ENCODE measurements around the gene NUTF2. TPM values are rescaled to one million over a fixed set of nuclear protein-coding genes. Genes with fewer than 3 reads are reported as not detected.
A peak's percentile ranks its signal among the peaks of the same experiment; 100 is the strongest.

Gene NUTF2
- total RNA-seq, 4 donors from 2014 or later = 31.6 to 153 (median 58.4) TPM

DNA sequence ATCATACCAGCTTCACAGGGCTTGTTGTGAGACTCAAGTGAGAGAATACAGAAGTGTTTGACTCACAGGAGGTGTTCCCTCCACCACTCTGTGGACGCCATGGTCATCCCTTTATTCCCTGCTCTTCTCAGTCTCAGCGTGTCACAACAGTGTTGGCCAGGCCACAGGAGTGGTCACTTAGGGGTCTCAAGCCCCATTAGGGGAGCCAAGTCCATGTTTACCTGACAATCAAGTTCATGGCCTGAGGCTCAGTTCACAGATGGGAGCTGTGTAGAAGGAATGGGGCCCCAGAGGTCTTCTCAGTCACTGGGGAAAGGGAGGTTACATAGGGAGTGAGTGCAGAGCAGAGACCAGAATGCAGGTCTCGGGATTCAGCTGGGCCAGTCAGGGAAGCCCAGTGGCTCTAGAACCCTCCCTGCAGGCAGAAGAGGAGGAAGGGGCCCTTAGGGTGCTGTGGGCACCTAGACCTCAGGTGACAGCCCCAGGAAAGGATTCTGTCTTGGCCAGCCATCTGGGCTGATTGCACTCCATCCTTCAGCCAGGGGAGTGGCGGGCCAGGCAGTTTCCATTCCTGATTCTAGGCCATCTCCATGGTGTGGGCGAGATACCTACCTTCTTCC is 10.3 kb downstream of the NUTF2 start:
- TF ChIP-seq, protein P1, sequence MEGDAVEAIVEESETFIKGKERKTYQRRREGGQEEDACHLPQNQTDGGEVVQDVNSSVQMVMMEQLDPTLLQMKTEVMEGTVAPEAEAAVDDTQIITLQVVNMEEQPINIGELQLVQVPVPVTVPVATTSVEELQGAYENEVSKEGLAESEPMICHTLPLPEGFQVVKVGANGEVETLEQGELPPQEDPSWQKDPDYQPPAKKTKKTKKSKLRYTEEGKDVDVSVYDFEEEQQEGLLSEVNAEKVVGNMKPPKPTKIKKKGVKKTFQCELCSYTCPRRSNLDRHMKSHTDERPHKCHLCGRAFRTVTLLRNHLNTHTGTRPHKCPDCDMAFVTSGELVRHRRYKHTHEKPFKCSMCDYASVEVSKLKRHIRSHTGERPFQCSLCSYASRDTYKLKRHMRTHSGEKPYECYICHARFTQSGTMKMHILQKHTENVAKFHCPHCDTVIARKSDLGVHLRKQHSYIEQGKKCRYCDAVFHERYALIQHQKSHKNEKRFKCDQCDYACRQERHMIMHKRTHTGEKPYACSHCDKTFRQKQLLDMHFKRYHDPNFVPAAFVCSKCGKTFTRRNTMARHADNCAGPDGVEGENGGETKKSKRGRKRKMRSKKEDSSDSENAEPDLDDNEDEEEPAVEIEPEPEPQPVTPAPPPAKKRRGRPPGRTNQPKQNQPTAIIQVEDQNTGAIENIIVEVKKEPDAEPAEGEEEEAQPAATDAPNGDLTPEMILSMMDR (IDR thresholded peaks at IDR 0.05) = no peak
- no peak for TF ChIP-seq POLR2A (IDR thresholded peaks at IDR 0.05)
- peak overlapping the region in 2 of 3 donors; percentile 13 to 51 for H3K27ac ChIP-seq
- H3K9me3 ChIP-seq = no peaks in the 10 kb centered on the region
- H3K36me3 ChIP-seq = no peaks in the 10 kb centered on the region
- no peaks in the 10 kb centered on the region for H3K27me3 ChIP-seq
- DNase-seq = no peak
- intact Hi-C loops (cut with DNase I) = no loop called here
- no peak overlapping the region for H3K4me3 ChIP-seq (replicated peaks in 1 of 3)
- 94 to 97% methylated on average over 5 of the region's 5 CpGs for WGBS, 2 donors
- peaks cover 14 to 53% of the 10 kb centered on the region in 2 donors for H3K4me1 ChIP-seq

DNA sequence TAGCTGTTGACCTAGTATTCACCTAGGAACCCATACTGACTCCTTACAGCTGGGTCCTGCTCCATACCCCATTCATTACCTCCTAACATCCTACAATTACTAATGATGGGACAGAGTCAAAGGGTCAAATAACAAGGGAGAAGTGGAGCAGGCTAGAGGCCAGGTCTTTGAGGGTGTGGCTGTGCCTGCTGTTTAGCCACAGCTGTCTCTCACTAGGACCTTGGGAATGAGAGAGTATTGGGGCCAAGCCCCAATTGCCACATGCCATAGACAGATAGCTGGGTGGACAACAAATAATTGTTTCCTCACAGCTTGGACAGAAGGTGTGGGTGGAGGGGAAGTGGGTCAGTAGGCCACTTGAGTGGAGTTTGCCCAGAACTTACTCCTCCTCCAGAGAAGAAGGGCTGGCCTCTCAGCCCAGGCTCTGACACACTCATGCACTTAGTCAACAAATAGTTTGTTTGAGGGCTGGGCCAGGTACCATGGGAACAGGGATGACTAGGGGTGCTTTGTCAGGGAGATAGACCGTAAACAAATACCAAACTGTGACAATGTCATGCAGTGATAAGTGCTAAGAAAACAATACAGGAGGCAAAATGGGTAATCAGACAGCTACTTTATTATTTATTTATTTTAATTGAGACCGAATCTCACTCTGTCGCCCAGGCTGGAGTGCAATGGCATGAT is 11.0 kb downstream of the NUTF2 start:
- Histone ChIP-seq H3K9me3 (no peaks in the 10 kb centered on the region), H3K27me3 (no peaks in the 10 kb centered on the region), H3K4me3 (replicated peaks in 1 of 3) (no peak overlapping the region), H3K4me1 (peaks cover 14 to 57% of the 10 kb centered on the region in 2 donors), H3K36me3 (no peaks in the 10 kb centered on the region), H3K27ac (peak overlapping the region; percentile 51 to 68 (median 64))
- WGBS, 2 donors = 28 to 44% methylated on average over 3 of the region's 3 CpGs
- intact Hi-C loops (cut with DNase I) = no loop called here
- DNase-seq = peak; percentile 84 to 86
- TF ChIP-seq, protein P1 (IDR thresholded peaks at IDR 0.05) = no peak
- no peak for TF ChIP-seq POLR2A (IDR thresholded peaks at IDR 0.05)

DNA sequence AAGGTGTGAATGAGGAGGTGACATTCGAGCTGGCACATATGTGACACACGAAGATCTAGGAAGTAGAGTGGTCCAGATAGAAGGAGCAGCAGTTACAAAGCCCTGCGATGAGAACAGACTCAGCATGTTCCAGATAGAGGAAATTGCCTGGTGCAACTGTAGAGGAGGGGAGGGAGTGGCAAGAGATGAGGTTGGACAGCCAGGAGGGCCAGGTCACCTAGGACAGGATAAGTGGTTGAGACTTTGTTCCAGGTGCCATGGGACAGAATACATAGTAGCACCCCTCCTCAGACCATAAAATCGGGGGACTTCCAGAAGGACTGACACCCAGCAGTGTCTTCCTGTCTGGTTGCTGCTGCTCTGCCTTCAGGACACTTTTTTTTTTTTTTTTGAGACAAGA is 11.8 kb downstream of the NUTF2 start:
- H3K9me3 ChIP-seq = no peaks in the 10 kb centered on the region
- H3K27ac ChIP-seq = peak overlapping the region; percentile 51 to 68 (median 64)
- H3K4me1 ChIP-seq = peaks cover 14 to 65% of the 10 kb centered on the region in 2 donors
- intact Hi-C loops (cut with DNase I) = no loop called here
- TF ChIP-seq POLR2A (IDR thresholded peaks at IDR 0.05) = no peak
- TF ChIP-seq, protein P1 (IDR thresholded peaks at IDR 0.05) = no peak
- DNase-seq = no peak
- H3K36me3 ChIP-seq = no peaks in the 10 kb centered on the region
- no peaks in the 10 kb centered on the region for H3K27me3 ChIP-seq
- no peak overlapping the region for H3K4me3 ChIP-seq (replicated peaks in 1 of 3)
- WGBS, 2 donors = 74 to 77% methylated on average over 4 of the region's 4 CpGs

DNA sequence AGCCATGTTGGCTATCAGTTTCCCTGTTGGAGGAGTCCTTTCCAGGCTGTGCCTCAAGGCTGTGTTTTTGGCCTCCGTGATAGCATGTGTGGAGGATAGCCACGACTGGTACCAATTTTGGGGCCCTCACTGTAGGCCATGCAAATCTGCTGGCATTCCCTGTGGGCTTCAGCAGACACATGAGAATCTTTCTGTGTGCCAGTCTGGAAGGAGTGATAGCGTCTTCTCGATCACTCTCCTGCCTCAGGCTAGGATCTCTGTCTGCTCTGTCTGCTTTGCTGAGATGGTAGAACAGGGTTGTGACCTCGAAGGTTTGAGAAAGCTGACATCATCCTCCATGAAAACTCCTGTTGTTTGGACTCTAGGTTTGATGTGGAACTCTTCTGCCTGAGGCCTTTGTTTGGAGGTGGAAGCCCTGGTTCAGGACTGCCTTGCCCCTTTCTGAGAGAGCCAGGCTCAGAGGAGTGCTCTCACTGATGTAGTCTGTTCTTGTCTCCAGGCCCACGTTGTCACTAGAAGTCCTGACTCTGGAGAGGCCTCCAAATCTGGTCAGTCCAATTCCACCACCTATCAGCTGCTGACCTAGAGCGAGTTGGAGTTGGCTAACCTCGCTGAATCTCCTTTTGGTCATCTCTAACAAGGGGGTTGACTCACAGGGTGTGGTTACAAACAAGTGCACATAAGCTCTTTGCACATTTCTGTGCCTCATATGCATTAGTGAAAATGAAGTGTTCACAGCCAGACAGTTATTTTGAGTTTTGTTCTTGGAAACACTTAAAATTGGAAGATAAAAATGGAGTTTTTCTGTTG is 14.1 kb downstream of the NUTF2 start:
- H3K9me3 ChIP-seq = no peaks in the 10 kb centered on the region
- no peak overlapping the region for H3K4me3 ChIP-seq (replicated peaks in 1 of 3)
- no peaks in the 10 kb centered on the region for H3K27me3 ChIP-seq
- 88 to 93% methylated on average over 4 to 8 of the region's 8 CpGs for WGBS, 2 donors
- TF ChIP-seq, protein P1 (IDR thresholded peaks at IDR 0.05) = no peak
- no peak for TF ChIP-seq POLR2A (IDR thresholded peaks at IDR 0.05)
- intact Hi-C loops (cut with DNase I) = no loop called here
- H3K27ac ChIP-seq = no peak overlapping the region
- no peak for DNase-seq
- peaks cover 0 to under 1% of the 10 kb centered on the region in 2 donors for H3K36me3 ChIP-seq
- H3K4me1 ChIP-seq = peaks cover 14 to 59% of the 10 kb centered on the region in 2 donors

Data from thyroid gland (tissue), 4 donors.